Lower leg skin (tissue), 3 donors: Measurements from ENCODE around the gene SMARCAD1.

Source experiments
- CTCF ChIP-seq, 3 donors: fragments of 450-650 bp; IDR thresholded peaks; one replicate each; pipeline ENCODE4 v1.5.1; 2016; ENCODE audit warnings: antibody characterized with exemption in 3 of 3, mild to moderate bottlenecking in 3 of 3, moderate library complexity in 2 of 3
- POLR2A ChIP-seq, 2 donors: fragments of 450-650 bp; IDR thresholded peaks; one replicate each; pipeline ENCODE4 v1.6.1; 2016 to 2017; ENCODE audit warnings: antibody characterized with exemption in 2 of 2, mild to moderate bottlenecking in 1 of 2, moderate library complexity in 1 of 2

- no peak for TF ChIP-seq CTCF (IDR thresholded peaks at IDR 0.05)
- TF ChIP-seq POLR2A (IDR thresholded peaks at IDR 0.05): no peak
Measured at GRCh38 chr4:94211861-94212260, 4.2 kb downstream of the SMARCAD1 start.
